ENCODE measurements around the gene NECAP2. TPM values are rescaled to one million over a fixed set of nuclear protein-coding genes. Genes with fewer than 3 reads are reported as not detected.

The NECAP2 gene
- total and polyA plus RNA-seq, 10 of the 15 experiments (the other 5 are each of a cell fraction or from before 2014, with no cell fraction given) = 16.3 to 98.0 (median 57.4) TPM

GRCh38 chr1:16440470-16441281 lies at the start of gene NECAP2 (continued):
- TF ChIP-seq ETV6 (conservative IDR thresholded peaks at IDR 0.05 in 1 of 2, IDR thresholded peaks at IDR 0.05 in 1 of 2; ENCODE audit: borderline replicate concordance in 1 of 2, low read depth in 1 of 2) (peak in 1 of 2 experiments; percentile 86; a peak in 2 of 4 replicates), NFXL1 (IDR thresholded peaks at IDR 0.05; ENCODE audit: borderline replicate concordance) (no peak), NFYB (IDR thresholded peaks at IDR 0.05; ENCODE audit: insufficient read depth, low read depth, low read length) (no peak), NKRF (conservative IDR thresholded peaks at IDR 0.05) (peak; percentile 86), MEF2A (IDR thresholded peaks at IDR 0.05; ENCODE audit: insufficient read depth, low read depth, low read length) (0 out of 2 replicates have a peak, but pooled peaks have one; percentile 11), ZBED1 (IDR thresholded peaks at IDR 0.05; ENCODE audit: borderline replicate concordance) (no peak), CBX5 (IDR thresholded peaks at IDR 0.05; ENCODE audit: low read depth) (0 out of 2 replicates have a peak, but pooled peaks have one; percentile 53), PAX5 (IDR thresholded peaks at IDR 0.05; ENCODE audit: borderline replicate concordance, low read depth, low read length) (peak; percentile 52; the same call in 1 of the 2 replicates), ZNF217 (IDR thresholded peaks at IDR 0.05) (no peak), SUPT20H (IDR thresholded peaks at IDR 0.05; ENCODE audit: borderline replicate concordance, control insufficient read depth, low read depth, low read length) (no peak), MLLT1 (IDR thresholded peaks at IDR 0.05) (peak; percentile 83), RAD51 (IDR thresholded peaks at IDR 0.05) (peak; percentile 51; the same call in 1 of the 2 replicates), IRF3 (IDR thresholded peaks at IDR 0.05) (no peak), CHD1 (IDR thresholded peaks at IDR 0.05; ENCODE audit: low read depth, low read length) (no peak), EGR1 (IDR thresholded peaks at IDR 0.05; ENCODE audit: borderline replicate concordance in 1 of 2, low read depth in 2 of 2, low read length in 2 of 2) (peak in 1 of 2 experiments; percentile 75; a peak in 2 of 3 replicates), ZNF24 (IDR thresholded peaks at IDR 0.05) (peak; percentile 64), PRDM15 (CRISPR knock-in tag; IDR thresholded peaks at IDR 0.05) (no peak), ZNF207 (IDR thresholded peaks at IDR 0.05; ENCODE audit: borderline replicate concordance) (peak; percentile 92), SMAD1 (IDR thresholded peaks at IDR 0.05; ENCODE audit: low read depth, partially characterized antibody) (peak; percentile 42)

Measured in GM12878 (cell line).